ENCODE results near the gene NLRP3. TPM values are rescaled to one million over a fixed set of nuclear protein-coding genes. Genes with fewer than 3 reads are reported as not detected.

Gene NLRP3
- total RNA-seq, 4 donors from 2014 or later = 0.26 to 2.8 (median 0.86) TPM

- DNase-seq = no peak
- Histone ChIP-seq H3K4me3 (no peak overlapping the region), H3K36me3 (no peaks in the 10 kb centered on the region), H3K27me3 (no peaks in the 10 kb centered on the region), H3K27ac (no peak overlapping the region), H3K4me1 (no peaks in the 10 kb centered on the region), H3K9me3 (no peaks in the 10 kb centered on the region)
- TF ChIP-seq POLR2A (IDR thresholded peaks at IDR 0.05) = no peak
- TF ChIP-seq CTCF (IDR thresholded peaks at IDR 0.05) = no peak
- intact Hi-C loops (cut with DNase I; ENCODE audit: low total_unique reads) = no loop called here
Measured at GRCh38 chr1:247491328-247491727, 75.4 kb downstream of the NLRP3 start.

GRCh38 chr1:247493106-247493505, 77.1 kb downstream of the NLRP3 start:
- TF ChIP-seq POLR2A (IDR thresholded peaks at IDR 0.05) (no peak), CTCF (IDR thresholded peaks at IDR 0.05) (no peak)
- no peaks in the 10 kb centered on the region for H3K9me3 ChIP-seq
- intact Hi-C loops (cut with DNase I; ENCODE audit: low total_unique reads) = no loop called here

GRCh38 chr1:247494767-247495166, 78.8 kb downstream of the NLRP3 start:
- no peak for DNase-seq
- no peak overlapping the region for H3K4me3 ChIP-seq
- TF ChIP-seq POLR2A (IDR thresholded peaks at IDR 0.05) = no peak
- TF ChIP-seq CTCF (IDR thresholded peaks at IDR 0.05) = no peak
- no peaks in the 10 kb centered on the region for H3K9me3 ChIP-seq
- no peaks in the 10 kb centered on the region for H3K4me1 ChIP-seq
- no peak overlapping the region for H3K27ac ChIP-seq
- no peaks in the 10 kb centered on the region for H3K27me3 ChIP-seq
- H3K36me3 ChIP-seq = no peaks in the 10 kb centered on the region
- intact Hi-C loops (cut with DNase I; ENCODE audit: low total_unique reads) = no loop called here

More at GRCh38 chr1:247493106-247493505, 77.1 kb downstream of the NLRP3 start:
- DNase-seq = no peak
- Histone ChIP-seq H3K4me3 (no peak overlapping the region), H3K27me3 (no peaks in the 10 kb centered on the region), H3K4me1 (no peaks in the 10 kb centered on the region), H3K27ac (no peak overlapping the region), H3K36me3 (no peaks in the 10 kb centered on the region)

GRCh38 chr1:247496581-247497285, 80.8 kb downstream of the NLRP3 start:
- Histone ChIP-seq H3K36me3 (no peaks in the 10 kb centered on the region), H3K4me3 (no peak overlapping the region), H3K27ac (no peak overlapping the region), H3K27me3 (no peaks in the 10 kb centered on the region), H3K4me1 (no peaks in the 10 kb centered on the region), H3K9me3 (no peaks in the 10 kb centered on the region)
- intact Hi-C loops (cut with DNase I; ENCODE audit: low total_unique reads) = no loop called here
- no peak for DNase-seq
- TF ChIP-seq CTCF (IDR thresholded peaks at IDR 0.05) (no peak), POLR2A (IDR thresholded peaks at IDR 0.05) (no peak)

Other genes with a start within 250 kb of the NLRP3 start
- 100 to 1,000 TPM in 3 of 4 donors, 10 to 100 TPM in 1; 64.8 to 184 (median 143) TPM for gene ZNF124, start 244.2 kb upstream of the NLRP3 start, total RNA-seq
- gene VN1R5, start 160.1 kb upstream of the NLRP3 start, total RNA-seq = not detected
- gene ZNF496, start 84.3 kb upstream of the NLRP3 start, total RNA-seq = 10 to 100 TPM; 24.1 to 51.7 (median 41.0) TPM
- not detected for gene OR2B11, start 41.9 kb downstream of the NLRP3 start, total RNA-seq
- gene OR2C3, start 120.3 kb downstream of the NLRP3 start, total RNA-seq = under 1 TPM in 1 of 4 donors, not detected in 3; 0.07 TPM
- 1 to 10 TPM in 2 of 4 donors, under 1 TPM in 1, not detected in 1; 0.21 to 1.5 (median 1.0) TPM for gene GCSAML, start 133.0 kb downstream of the NLRP3 start, total RNA-seq
- not detected for gene OR2G2, start 172.2 kb downstream of the NLRP3 start, total RNA-seq
- gene OR2G3, start 189.4 kb downstream of the NLRP3 start, total RNA-seq = not detected

All from uterus (tissue), 4 donors.